Nephron (organoid): ENCODE measurements around the gene OR1L1.

Experiments
- H3K27ac Mint-ChIP-seq, 3 experiments: 2 replicates each; pipeline ENCODE4 v1.8.0; 2020; ENCODE audit warnings: mixed read lengths in 3 of 3, mild to moderate bottlenecking in 2 of 3, moderate library complexity in 1 of 3
- H3K27me3 Mint-ChIP-seq: 2 replicates; pipeline ENCODE4 v1.8.0; 2021; ENCODE audit warnings: low read depth, mild to moderate bottlenecking, moderate library complexity, mixed read lengths
- H3K36me3 Mint-ChIP-seq: 2 replicates; pipeline ENCODE4 v1.8.0; 2020; ENCODE audit warnings: low read depth, mixed read lengths
- H3K4me1 Mint-ChIP-seq: 2 replicates; pipeline ENCODE4 v1.8.0; 2020; ENCODE audit warnings: mixed read lengths
- H3K4me3 Mint-ChIP-seq, 3 experiments: 2 replicates each; pipeline ENCODE4 v1.8.0; 2020; ENCODE audit warnings: mild to moderate bottlenecking in 3 of 3, mixed read lengths in 3 of 3, moderate library complexity in 2 of 3
- H3K9me3 Mint-ChIP-seq: 2 replicates; pipeline ENCODE4 v1.8.0; 2020; ENCODE audit warnings: mixed read lengths
- TF ChIP-seq, protein P1 (sequence below), 3 experiments: fragments of 200-600 bp; sonication (generic); IDR thresholded peaks; one replicate each; pipeline ENCODE4 v1.5.0; 2021; ENCODE audit warnings: antibody characterized with exemption in 3 of 3; ENCODE audit not compliant: unreplicated experiment in 3 of 3

OR1L1 gene, protein sequence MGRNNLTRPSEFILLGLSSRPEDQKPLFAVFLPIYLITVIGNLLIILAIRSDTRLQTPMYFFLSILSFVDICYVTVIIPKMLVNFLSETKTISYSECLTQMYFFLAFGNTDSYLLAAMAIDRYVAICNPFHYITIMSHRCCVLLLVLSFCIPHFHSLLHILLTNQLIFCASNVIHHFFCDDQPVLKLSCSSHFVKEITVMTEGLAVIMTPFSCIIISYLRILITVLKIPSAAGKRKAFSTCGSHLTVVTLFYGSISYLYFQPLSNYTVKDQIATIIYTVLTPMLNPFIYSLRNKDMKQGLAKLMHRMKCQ

GRCh38 chr9:122661416-122661815 is at the start of gene OR1L1:
Gene OR1L1, plus strand, starts transcription at chr9:122661716. Its CDS starts 0 bp downstream, at chr9:122661716.
- TF ChIP-seq, protein P1, sequence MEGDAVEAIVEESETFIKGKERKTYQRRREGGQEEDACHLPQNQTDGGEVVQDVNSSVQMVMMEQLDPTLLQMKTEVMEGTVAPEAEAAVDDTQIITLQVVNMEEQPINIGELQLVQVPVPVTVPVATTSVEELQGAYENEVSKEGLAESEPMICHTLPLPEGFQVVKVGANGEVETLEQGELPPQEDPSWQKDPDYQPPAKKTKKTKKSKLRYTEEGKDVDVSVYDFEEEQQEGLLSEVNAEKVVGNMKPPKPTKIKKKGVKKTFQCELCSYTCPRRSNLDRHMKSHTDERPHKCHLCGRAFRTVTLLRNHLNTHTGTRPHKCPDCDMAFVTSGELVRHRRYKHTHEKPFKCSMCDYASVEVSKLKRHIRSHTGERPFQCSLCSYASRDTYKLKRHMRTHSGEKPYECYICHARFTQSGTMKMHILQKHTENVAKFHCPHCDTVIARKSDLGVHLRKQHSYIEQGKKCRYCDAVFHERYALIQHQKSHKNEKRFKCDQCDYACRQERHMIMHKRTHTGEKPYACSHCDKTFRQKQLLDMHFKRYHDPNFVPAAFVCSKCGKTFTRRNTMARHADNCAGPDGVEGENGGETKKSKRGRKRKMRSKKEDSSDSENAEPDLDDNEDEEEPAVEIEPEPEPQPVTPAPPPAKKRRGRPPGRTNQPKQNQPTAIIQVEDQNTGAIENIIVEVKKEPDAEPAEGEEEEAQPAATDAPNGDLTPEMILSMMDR (IDR thresholded peaks at IDR 0.05; ENCODE audit: unreplicated experiment in 3 of 3) = no peak
- Mint-ChIP-seq H3K36me3 (no peaks in the 10 kb centered on the region), H3K4me3 (no peak within 1 kb of the TSS), H3K4me1 (no peaks in the 10 kb centered on the region), H3K27me3 (peaks cover 5% of the 10 kb centered on the region), H3K9me3 (no peaks in the 10 kb centered on the region), H3K27ac (no peak within 1 kb of the TSS)

DNA sequence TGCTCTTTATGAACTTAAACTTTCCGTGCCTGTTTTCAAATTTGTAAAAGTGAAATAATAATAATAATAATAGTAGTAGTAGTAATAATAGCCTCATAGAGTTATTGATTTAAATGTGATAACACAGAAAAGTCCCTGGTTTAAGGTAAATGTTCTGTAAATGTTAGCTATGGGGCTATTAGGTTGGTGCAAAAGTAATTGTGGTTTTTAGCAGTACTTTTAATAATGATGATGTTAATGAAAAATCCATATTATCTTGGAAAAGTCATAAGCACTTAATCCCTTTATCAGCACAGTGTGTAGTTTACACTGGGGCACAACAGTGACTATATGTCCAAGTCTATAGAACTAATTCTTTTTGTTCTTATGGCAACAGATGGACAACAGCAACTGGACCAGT is 47.2 kb upstream of the OR1L1 start, which contains the start of gene OR1Q1:
TSS of gene OR1Q1 (plus strand) at position 377 of the 400 bp plus-strand sequence. CDS start at position 377, 0 bp downstream.
- Mint-ChIP-seq H3K4me1 (no peaks in the 10 kb centered on the region), H3K27me3 (peaks cover 7% of the 10 kb centered on the region), H3K27ac (no peak within 1 kb of the TSS), H3K9me3 (peaks cover 6% of the 10 kb centered on the region), H3K36me3 (no peaks in the 10 kb centered on the region), H3K4me3 (no peak within 1 kb of the TSS)
- TF ChIP-seq, protein P1 (IDR thresholded peaks at IDR 0.05; ENCODE audit: unreplicated experiment in 3 of 3) = no peak

GRCh38 chr9:122619996-122620395 is 41.5 kb upstream of the OR1L1 start:
- no peak overlapping the region for H3K27ac Mint-ChIP-seq

GRCh38 chr9:122642226-122642625 is 19.3 kb upstream of the OR1L1 start:
- H3K36me3 Mint-ChIP-seq = no peaks in the 10 kb centered on the region
- TF ChIP-seq, protein P1 (IDR thresholded peaks at IDR 0.05; ENCODE audit: unreplicated experiment in 3 of 3) = no peak
- H3K4me1 Mint-ChIP-seq = no peaks in the 10 kb centered on the region
- H3K9me3 Mint-ChIP-seq = peaks cover 17% of the 10 kb centered on the region
- no peak overlapping the region for H3K27ac Mint-ChIP-seq
- H3K27me3 Mint-ChIP-seq = no peaks in the 10 kb centered on the region
- H3K4me3 Mint-ChIP-seq = no peak overlapping the region

More at GRCh38 chr9:122619996-122620395, 41.5 kb upstream of the OR1L1 start:
- Mint-ChIP-seq H3K4me3 (no peak overlapping the region), H3K27me3 (peaks cover 4% of the 10 kb centered on the region), H3K4me1 (no peaks in the 10 kb centered on the region), H3K9me3 (peaks cover 4% of the 10 kb centered on the region), H3K36me3 (no peaks in the 10 kb centered on the region)
- TF ChIP-seq, protein P1 (IDR thresholded peaks at IDR 0.05; ENCODE audit: unreplicated experiment in 3 of 3) = no peak

GRCh38 chr9:122656378-122656777 is 5.1 kb upstream of the OR1L1 start:
- H3K27ac Mint-ChIP-seq = no peak overlapping the region

More at GRCh38 chr9:122656378-122656777, 5.1 kb upstream of the OR1L1 start:
- Mint-ChIP-seq H3K27me3 (peaks cover 5% of the 10 kb centered on the region), H3K9me3 (peaks cover under 1% of the 10 kb centered on the region), H3K36me3 (no peaks in the 10 kb centered on the region), H3K4me1 (no peaks in the 10 kb centered on the region), H3K4me3 (no peak overlapping the region)
- TF ChIP-seq, protein P1 (IDR thresholded peaks at IDR 0.05; ENCODE audit: unreplicated experiment in 3 of 3) = no peak
